ENCODE data around the gene RBM20.

The RBM20 gene

GRCh38 chr10:110747609-110748464 lies 103.7 kb downstream of the RBM20 start:
- Histone ChIP-seq H3K36me3 (ENCODE audit: insufficient read depth, insufficient read length, low read length) (no peaks in the 10 kb centered on the region), H3K9ac (ENCODE audit: insufficient read length, low read depth) (no peak overlapping the region), H3K4me3 (ENCODE audit: insufficient read length, low read depth) (no peak overlapping the region), H3K4me1 (ENCODE audit: insufficient read depth, insufficient read length) (peaks cover 7% of the 10 kb centered on the region), H3K9me3 (ENCODE audit: insufficient read depth, low read length) (peaks cover 11% of the 10 kb centered on the region; the same call in 1 of the 2 replicates), H3K27me3 (ENCODE audit: insufficient read depth, insufficient read length) (no peaks in the 10 kb centered on the region)
- DNase-seq (ENCODE audit: low read depth, low spot score): no peak
- no peak for TF ChIP-seq YY1 (IDR thresholded peaks at IDR 0.05; ENCODE audit: insufficient read depth, insufficient read length)
- TF ChIP-seq ZNF274 (IDR thresholded peaks at IDR 0.05; ENCODE audit: low read depth, low read length): no peak
- no peak for TF ChIP-seq SUZ12 (IDR thresholded peaks at IDR 0.05; ENCODE audit: extremely low read depth, insufficient read depth, insufficient read length)

GRCh38 chr10:110748970-110749369 lies 104.8 kb downstream of the RBM20 start:
- no peak for TF ChIP-seq YY1 (IDR thresholded peaks at IDR 0.05; ENCODE audit: insufficient read depth, insufficient read length)
- TF ChIP-seq SUZ12 (IDR thresholded peaks at IDR 0.05; ENCODE audit: extremely low read depth, insufficient read depth, insufficient read length): no peak
- no peak for TF ChIP-seq ZNF274 (IDR thresholded peaks at IDR 0.05; ENCODE audit: low read depth, low read length)
- H3K9me3 ChIP-seq (ENCODE audit: insufficient read depth, low read length): peaks cover 11% of the 10 kb centered on the region; the same call in 1 of the 2 replicates
- H3K9ac ChIP-seq (ENCODE audit: insufficient read length, low read depth): no peak overlapping the region
- H3K4me1 ChIP-seq (ENCODE audit: insufficient read depth, insufficient read length): peaks cover 7% of the 10 kb centered on the region
- H3K27me3 ChIP-seq (ENCODE audit: insufficient read depth, insufficient read length): no peaks in the 10 kb centered on the region
- no peak overlapping the region for H3K4me3 ChIP-seq (ENCODE audit: insufficient read length, low read depth)
- no peak for DNase-seq (ENCODE audit: low read depth, low spot score)
- H3K36me3 ChIP-seq (ENCODE audit: insufficient read depth, insufficient read length, low read length): no peaks in the 10 kb centered on the region

GRCh38 chr10:110750931-110751330 lies 106.8 kb downstream of the RBM20 start:
- no peak for TF ChIP-seq SUZ12 (IDR thresholded peaks at IDR 0.05; ENCODE audit: extremely low read depth, insufficient read depth, insufficient read length)
- no peak for TF ChIP-seq ZNF274 (IDR thresholded peaks at IDR 0.05; ENCODE audit: low read depth, low read length)
- TF ChIP-seq YY1 (IDR thresholded peaks at IDR 0.05; ENCODE audit: insufficient read depth, insufficient read length): no peak
- no peaks in the 10 kb centered on the region for H3K36me3 ChIP-seq (ENCODE audit: insufficient read depth, insufficient read length, low read length)
- 0 out of 2 replicates have a peak, but pooled peaks cover 11% of the 10 kb centered on the region for H3K9me3 ChIP-seq (ENCODE audit: insufficient read depth, low read length)
- H3K4me3 ChIP-seq (ENCODE audit: insufficient read length, low read depth): no peak overlapping the region
- no peak for DNase-seq (ENCODE audit: low read depth, low spot score)
- peaks cover 2% of the 10 kb centered on the region for H3K4me1 ChIP-seq (ENCODE audit: insufficient read depth, insufficient read length)
- no peak overlapping the region for H3K9ac ChIP-seq (ENCODE audit: insufficient read length, low read depth)
- H3K27me3 ChIP-seq (ENCODE audit: insufficient read depth, insufficient read length): no peaks in the 10 kb centered on the region

- H3K27me3 ChIP-seq (ENCODE audit: insufficient read depth, insufficient read length): no peaks in the 10 kb centered on the region
- DNase-seq (ENCODE audit: low read depth, low spot score): no peak
- H3K9me3 ChIP-seq (ENCODE audit: insufficient read depth, low read length): 0 out of 2 replicates have a peak, but pooled peaks cover 11% of the 10 kb centered on the region
- no peak overlapping the region for H3K4me3 ChIP-seq (ENCODE audit: insufficient read length, low read depth)
- H3K36me3 ChIP-seq (ENCODE audit: insufficient read depth, insufficient read length, low read length): no peaks in the 10 kb centered on the region
- TF ChIP-seq ZNF274 (IDR thresholded peaks at IDR 0.05; ENCODE audit: low read depth, low read length) (no peak), SUZ12 (IDR thresholded peaks at IDR 0.05; ENCODE audit: extremely low read depth, insufficient read depth, insufficient read length) (no peak), YY1 (IDR thresholded peaks at IDR 0.05; ENCODE audit: insufficient read depth, insufficient read length) (no peak)
- no peaks in the 10 kb centered on the region for H3K4me1 ChIP-seq (ENCODE audit: insufficient read depth, insufficient read length)
- no peak overlapping the region for H3K9ac ChIP-seq (ENCODE audit: insufficient read length, low read depth)
Measured at GRCh38 chr10:110751850-110752249, 107.7 kb downstream of the RBM20 start.

GRCh38 chr10:110753462-110753861 lies 109.3 kb downstream of the RBM20 start:
- Histone ChIP-seq H3K9ac (ENCODE audit: insufficient read length, low read depth) (no peak overlapping the region), H3K9me3 (ENCODE audit: insufficient read depth, low read length) (0 out of 2 replicates have a peak, but pooled peaks cover 10% of the 10 kb centered on the region), H3K27me3 (ENCODE audit: insufficient read depth, insufficient read length) (no peaks in the 10 kb centered on the region), H3K4me1 (ENCODE audit: insufficient read depth, insufficient read length) (no peaks in the 10 kb centered on the region), H3K36me3 (ENCODE audit: insufficient read depth, insufficient read length, low read length) (no peaks in the 10 kb centered on the region), H3K4me3 (ENCODE audit: insufficient read length, low read depth) (no peak overlapping the region)
- DNase-seq (ENCODE audit: low read depth, low spot score): no peak
- no peak for TF ChIP-seq ZNF274 (IDR thresholded peaks at IDR 0.05; ENCODE audit: low read depth, low read length)
- no peak for TF ChIP-seq YY1 (IDR thresholded peaks at IDR 0.05; ENCODE audit: insufficient read depth, insufficient read length)
- TF ChIP-seq SUZ12 (IDR thresholded peaks at IDR 0.05; ENCODE audit: extremely low read depth, insufficient read depth, insufficient read length): no peak

- H3K27me3 ChIP-seq (ENCODE audit: insufficient read depth, insufficient read length): no peaks in the 10 kb centered on the region
- H3K4me1 ChIP-seq (ENCODE audit: insufficient read depth, insufficient read length): no peaks in the 10 kb centered on the region
- no peak overlapping the region for H3K4me3 ChIP-seq (ENCODE audit: insufficient read length, low read depth)
- no peaks in the 10 kb centered on the region for H3K9me3 ChIP-seq (ENCODE audit: insufficient read depth, low read length)
- no peak for DNase-seq (ENCODE audit: low read depth, low spot score)
- H3K36me3 ChIP-seq (ENCODE audit: insufficient read depth, insufficient read length, low read length): no peaks in the 10 kb centered on the region
- TF ChIP-seq YY1 (IDR thresholded peaks at IDR 0.05; ENCODE audit: insufficient read depth, insufficient read length) (no peak), SUZ12 (IDR thresholded peaks at IDR 0.05; ENCODE audit: extremely low read depth, insufficient read depth, insufficient read length) (no peak), ZNF274 (IDR thresholded peaks at IDR 0.05; ENCODE audit: low read depth, low read length) (no peak)
- H3K9ac ChIP-seq (ENCODE audit: insufficient read length, low read depth): no peak overlapping the region
Measured at GRCh38 chr10:110754375-110755105, 110.4 kb downstream of the RBM20 start.

- Histone ChIP-seq H3K9me3 (ENCODE audit: insufficient read depth, low read length) (no peaks in the 10 kb centered on the region), H3K4me1 (ENCODE audit: insufficient read depth, insufficient read length) (no peaks in the 10 kb centered on the region), H3K27me3 (ENCODE audit: insufficient read depth, insufficient read length) (no peaks in the 10 kb centered on the region), H3K4me3 (ENCODE audit: insufficient read length, low read depth) (no peak overlapping the region), H3K36me3 (ENCODE audit: insufficient read depth, insufficient read length, low read length) (no peaks in the 10 kb centered on the region), H3K9ac (ENCODE audit: insufficient read length, low read depth) (no peak overlapping the region)
- TF ChIP-seq YY1 (IDR thresholded peaks at IDR 0.05; ENCODE audit: insufficient read depth, insufficient read length) (no peak), ZNF274 (IDR thresholded peaks at IDR 0.05; ENCODE audit: low read depth, low read length) (no peak), SUZ12 (IDR thresholded peaks at IDR 0.05; ENCODE audit: extremely low read depth, insufficient read depth, insufficient read length) (no peak)
- DNase-seq (ENCODE audit: low read depth, low spot score): no peak
Measured at GRCh38 chr10:110755781-110756180, 111.6 kb downstream of the RBM20 start.

Data from NT2/D1 (cell line).